Measurements from ENCODE around the gene VIM.
"Not testable (repeated sequence)": the region's sequence is repeated elsewhere in the genome, so short reads cannot be mapped to it uniquely, and the experiment has no call there.

VIM gene

DNA sequence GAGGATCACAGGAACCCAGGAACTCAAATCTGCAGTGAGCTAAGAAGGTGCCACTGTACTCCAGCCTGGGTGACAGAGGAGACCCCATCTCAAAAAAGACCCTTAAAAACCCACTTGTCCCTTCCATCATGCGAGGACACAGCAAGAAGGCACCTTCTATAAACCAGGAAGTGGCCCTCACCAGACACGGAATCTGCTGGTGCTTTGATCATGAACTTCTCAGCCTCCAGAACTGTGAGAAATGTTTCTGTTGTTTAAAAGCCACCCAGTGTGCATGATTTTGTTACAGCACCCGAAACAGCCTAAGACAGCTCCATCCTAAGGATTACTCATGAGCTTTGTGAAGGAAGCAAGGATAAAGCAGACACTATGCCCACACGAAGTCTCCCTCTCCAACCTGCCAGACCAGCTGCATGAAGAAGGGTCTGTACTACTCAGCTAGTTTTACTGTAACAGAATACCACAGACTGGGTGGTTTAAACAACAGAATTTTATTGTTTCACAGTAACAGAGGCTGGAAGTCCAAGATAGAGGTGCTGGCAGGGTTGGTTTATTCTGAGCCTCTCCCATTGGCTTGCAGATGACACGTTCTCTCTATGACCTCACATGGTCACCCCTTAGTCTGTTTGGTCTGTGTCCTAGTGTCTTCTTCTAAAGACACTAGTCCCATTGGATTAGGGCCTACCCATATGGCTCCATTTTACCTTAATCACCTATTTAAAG lies 13.7 kb downstream of the VIM start:
- Histone ChIP-seq H3K9ac (ENCODE audit: low read depth, low read length) (no peak overlapping the region), H3K9me3 (ENCODE audit: insufficient read depth, low read depth, low read length) (peaks cover 8% of the 10 kb centered on the region; the same call in 1 of the 2 replicates), H3K36me3 (ENCODE audit: insufficient read depth, low read length) (peaks cover 12% of the 10 kb centered on the region), H3K4me3 (ENCODE audit: low read length) (no peak overlapping the region), H3K4me1 (ENCODE audit: insufficient read depth, low read length) (no peaks in the 10 kb centered on the region), H3K27me3 (ENCODE audit: insufficient read depth, low read length) (no peaks in the 10 kb centered on the region), H3K27ac (ENCODE audit: low read depth, low read length) (no peak overlapping the region)
- 95% methylated on average over 5 of the region's 5 CpGs for WGBS

DNA sequence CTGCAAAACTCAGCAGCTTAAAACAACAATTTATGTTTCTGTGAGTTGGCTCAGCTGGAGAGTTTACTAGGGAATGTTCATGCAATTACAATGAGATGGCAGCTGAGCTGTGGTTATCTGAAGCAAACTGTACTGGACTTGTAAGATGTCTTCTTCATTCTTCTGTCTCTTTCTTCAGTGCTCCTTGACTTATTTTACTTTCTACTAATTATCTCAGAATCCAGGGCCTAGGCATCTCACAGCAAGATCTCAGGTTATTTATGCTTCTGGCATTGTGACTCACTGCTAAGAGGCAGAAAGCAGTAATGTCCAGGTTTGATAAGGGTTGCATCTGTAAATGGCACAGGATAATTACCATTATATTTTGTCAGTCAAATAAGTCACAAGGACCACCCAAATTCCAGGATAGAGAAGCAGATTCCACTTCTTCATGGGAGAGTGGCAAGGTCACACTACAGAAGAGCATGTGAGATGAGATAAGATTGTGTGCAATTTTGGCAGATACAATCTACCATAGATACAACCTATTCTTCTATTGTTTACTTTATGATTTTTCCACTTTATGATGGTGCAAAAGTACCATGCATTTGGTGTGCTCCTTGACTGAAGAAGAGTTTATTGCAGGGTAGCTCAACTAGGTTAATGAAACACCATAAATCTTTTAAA lies 16.8 kb downstream of the VIM start:
- no peaks in the 10 kb centered on the region for H3K4me1 ChIP-seq (ENCODE audit: insufficient read depth, low read length)
- no peaks in the 10 kb centered on the region for H3K36me3 ChIP-seq (ENCODE audit: insufficient read depth, low read length)
- H3K27me3 ChIP-seq (ENCODE audit: insufficient read depth, low read length) = no peaks in the 10 kb centered on the region
- H3K27ac ChIP-seq (ENCODE audit: low read depth, low read length) = no peak overlapping the region
- H3K9me3 ChIP-seq (ENCODE audit: insufficient read depth, low read depth, low read length) = peaks cover 20% of the 10 kb centered on the region
- no peak overlapping the region for H3K4me3 ChIP-seq (ENCODE audit: low read length)
- H3K9ac ChIP-seq (ENCODE audit: low read depth, low read length) = no peak overlapping the region

GRCh38 chr10:17247210-17247609 lies 19.2 kb downstream of the VIM start:
- Histone ChIP-seq H3K4me1 (ENCODE audit: insufficient read depth, low read length) (no peaks in the 10 kb centered on the region), H3K27me3 (ENCODE audit: insufficient read depth, low read length) (no peaks in the 10 kb centered on the region), H3K36me3 (ENCODE audit: insufficient read depth, low read length) (no peaks in the 10 kb centered on the region), H3K9ac (ENCODE audit: low read depth, low read length) (no peak overlapping the region), H3K4me3 (ENCODE audit: low read length) (no peak overlapping the region), H3K27ac (ENCODE audit: low read depth, low read length) (no peak overlapping the region), H3K9me3 (ENCODE audit: insufficient read depth, low read depth, low read length) (peaks cover 18% of the 10 kb centered on the region)
- 92% methylated on average over 1 of the region's 1 CpG for WGBS

DNA sequence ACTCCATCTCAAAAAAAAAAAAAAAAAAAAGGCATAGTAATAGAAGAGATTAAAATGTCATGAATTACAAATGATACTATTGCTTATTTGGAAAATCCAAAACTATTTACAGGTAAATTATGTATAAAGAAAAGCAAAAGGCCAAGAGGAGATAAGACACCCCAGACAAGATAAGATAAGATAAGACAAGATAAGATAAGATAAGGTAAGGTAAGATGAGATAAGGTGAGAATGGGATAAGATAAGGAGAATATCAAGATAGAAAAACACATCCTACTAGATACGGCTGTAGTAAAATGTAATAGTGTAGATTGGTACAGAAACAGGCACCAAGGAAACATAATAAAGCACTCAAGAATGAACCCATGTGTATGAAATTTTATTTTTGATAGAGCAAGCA lies 20.9 kb downstream of the VIM start:
- Histone ChIP-seq H3K4me1 (ENCODE audit: insufficient read depth, low read length) (no peaks in the 10 kb centered on the region), H3K27me3 (ENCODE audit: insufficient read depth, low read length) (no peaks in the 10 kb centered on the region), H3K9ac (ENCODE audit: low read depth, low read length) (no peak overlapping the region), H3K36me3 (ENCODE audit: insufficient read depth, low read length) (no peaks in the 10 kb centered on the region), H3K4me3 (ENCODE audit: low read length) (no peak overlapping the region), H3K9me3 (ENCODE audit: insufficient read depth, low read depth, low read length) (peaks cover 18% of the 10 kb centered on the region), H3K27ac (ENCODE audit: low read depth, low read length) (no peak overlapping the region)
- 100% methylated on average over 1 of the region's 1 CpG for WGBS

GRCh38 chr10:17249820-17250219 lies 21.8 kb downstream of the VIM start:
- WGBS = 76% methylated on average over 1 of the region's 4 CpGs
- no peaks in the 10 kb centered on the region for H3K36me3 ChIP-seq (ENCODE audit: insufficient read depth, low read length)
- peaks cover 18% of the 10 kb centered on the region for H3K9me3 ChIP-seq (ENCODE audit: insufficient read depth, low read depth, low read length)
- no peak overlapping the region for H3K27ac ChIP-seq (ENCODE audit: low read depth, low read length)
- H3K27me3 ChIP-seq (ENCODE audit: insufficient read depth, low read length) = no peaks in the 10 kb centered on the region
- H3K9ac ChIP-seq (ENCODE audit: low read depth, low read length) = no peak overlapping the region
- H3K4me3 ChIP-seq (ENCODE audit: low read length) = no peak overlapping the region
- H3K4me1 ChIP-seq (ENCODE audit: insufficient read depth, low read length) = no peaks in the 10 kb centered on the region

DNA sequence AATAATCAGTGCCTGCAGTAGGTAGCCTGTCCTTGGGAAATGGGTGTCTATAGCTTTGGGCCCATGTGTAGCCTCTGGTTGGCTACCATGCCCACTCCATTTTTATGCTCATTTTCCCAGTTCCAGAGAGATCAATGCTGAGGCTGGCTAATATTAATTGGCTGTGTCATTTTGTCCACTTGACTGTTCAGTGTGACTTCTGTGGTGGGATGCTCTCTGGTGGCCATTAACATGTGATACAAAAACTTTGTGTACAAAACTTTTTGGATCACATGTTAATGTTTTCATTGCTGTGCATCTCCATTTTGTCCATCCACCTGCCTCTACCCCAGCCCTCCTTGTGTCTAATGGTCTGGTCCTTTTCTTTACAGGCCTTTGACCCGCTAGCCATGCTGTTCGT lies 22.7 kb downstream of the VIM start:
- Histone ChIP-seq H3K27me3 (ENCODE audit: insufficient read depth, low read length) (no peaks in the 10 kb centered on the region), H3K9me3 (ENCODE audit: insufficient read depth, low read depth, low read length) (peaks cover 18% of the 10 kb centered on the region)
- WGBS = 96% methylated on average over 2 of the region's 2 CpGs

DNA sequence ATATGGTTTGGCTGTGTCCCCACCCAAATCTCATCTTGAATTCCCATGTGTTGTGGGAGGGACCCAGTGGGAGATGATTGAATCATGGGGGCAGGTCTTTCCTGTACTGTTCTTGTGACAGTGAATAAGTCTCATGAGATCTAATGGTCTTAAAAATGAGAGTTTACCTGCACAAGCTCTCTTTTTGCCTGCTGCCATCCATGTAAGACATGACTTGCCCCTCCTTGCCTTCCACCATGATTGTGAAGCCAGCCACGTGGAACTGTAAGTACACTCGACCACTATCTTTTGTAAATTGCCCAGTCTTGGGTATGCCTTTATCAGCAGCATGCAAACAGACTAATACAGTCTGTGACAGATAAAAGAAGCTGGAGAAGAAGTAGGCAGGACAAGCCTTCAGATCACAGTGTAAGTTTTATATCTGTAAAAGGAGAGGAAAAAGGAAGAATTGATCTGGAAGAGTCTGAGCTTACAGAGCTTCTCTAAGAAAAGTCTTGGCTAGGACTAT lies 26.6 kb downstream of the VIM start:
- WGBS = 91% methylated on average over 2 of the region's 2 CpGs
- H3K27ac ChIP-seq (ENCODE audit: low read depth, low read length); H3K36me3 ChIP-seq (ENCODE audit: insufficient read depth, low read length); H3K9me3 ChIP-seq (ENCODE audit: insufficient read depth, low read depth, low read length); H3K9ac ChIP-seq (ENCODE audit: low read depth, low read length); H3K27me3 ChIP-seq (ENCODE audit: insufficient read depth, low read length); H3K4me3 ChIP-seq (ENCODE audit: low read length); H3K4me1 ChIP-seq (ENCODE audit: insufficient read depth, low read length): not testable (repeated sequence)

More for the DNA sequence above, 22.7 kb downstream of the VIM start:
- H3K9ac ChIP-seq (ENCODE audit: low read depth, low read length) = no peak overlapping the region
- no peak overlapping the region for H3K27ac ChIP-seq (ENCODE audit: low read depth, low read length)
- no peaks in the 10 kb centered on the region for H3K36me3 ChIP-seq (ENCODE audit: insufficient read depth, low read length)
- H3K4me1 ChIP-seq (ENCODE audit: insufficient read depth, low read length) = no peaks in the 10 kb centered on the region
- H3K4me3 ChIP-seq (ENCODE audit: low read length) = no peak overlapping the region

DNA sequence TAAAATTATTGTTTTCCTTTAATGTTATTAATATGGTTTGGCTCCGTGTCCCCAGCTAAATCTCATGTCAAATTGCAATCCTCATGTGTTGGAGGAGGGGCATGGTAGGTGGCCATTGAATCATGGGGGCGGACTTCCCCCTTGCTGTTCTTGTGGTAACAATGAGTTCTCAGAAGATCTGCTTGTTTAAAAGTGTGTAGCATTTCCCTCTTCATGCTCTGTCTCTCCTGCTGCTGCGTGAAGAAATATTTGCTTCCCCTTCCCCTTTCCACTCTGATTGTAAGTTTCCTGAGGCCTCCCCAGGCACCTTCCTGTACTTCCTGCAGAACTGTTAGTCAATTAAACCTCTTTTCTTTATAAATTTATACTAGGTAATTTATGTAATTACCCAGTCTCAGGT lies 27.5 kb downstream of the VIM start:
- Histone ChIP-seq H3K36me3 (ENCODE audit: insufficient read depth, low read length) (no peaks in the 10 kb centered on the region), H3K9me3 (ENCODE audit: insufficient read depth, low read depth, low read length) (peaks cover 1% of the 10 kb centered on the region; the same call in 1 of the 2 replicates), H3K4me1 (ENCODE audit: insufficient read depth, low read length) (no peaks in the 10 kb centered on the region), H3K27ac (ENCODE audit: low read depth, low read length) (no peak overlapping the region), H3K9ac (ENCODE audit: low read depth, low read length) (no peak overlapping the region), H3K27me3 (ENCODE audit: insufficient read depth, low read length) (no peaks in the 10 kb centered on the region), H3K4me3 (ENCODE audit: low read length) (no peak overlapping the region)
- 62% methylated on average over 3 of the region's 3 CpGs for WGBS

DNA sequence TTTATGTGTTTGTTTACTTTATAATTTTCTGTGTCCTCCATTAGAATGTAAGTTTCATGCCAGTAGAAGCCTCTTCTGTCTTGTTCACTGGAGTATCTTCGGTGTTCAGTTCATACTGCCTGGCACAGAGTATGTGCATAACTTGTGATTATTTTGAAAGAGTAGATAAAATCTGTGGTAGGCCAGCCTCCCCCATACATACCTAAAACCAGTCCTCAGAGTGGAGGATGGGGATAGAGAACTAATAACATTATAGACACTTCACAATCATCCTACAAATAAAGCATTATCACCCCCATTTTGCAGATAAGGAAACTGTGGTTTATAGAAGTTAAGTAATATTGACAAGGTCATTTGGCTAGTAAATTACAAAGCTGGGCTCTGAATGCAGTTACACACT lies 28.0 kb downstream of the VIM start:
- Histone ChIP-seq H3K27ac (ENCODE audit: low read depth, low read length) (no peak overlapping the region), H3K9me3 (ENCODE audit: insufficient read depth, low read depth, low read length) (peaks cover 6% of the 10 kb centered on the region; the same call in 1 of the 2 replicates), H3K27me3 (ENCODE audit: insufficient read depth, low read length) (no peaks in the 10 kb centered on the region), H3K9ac (ENCODE audit: low read depth, low read length) (no peak overlapping the region), H3K36me3 (ENCODE audit: insufficient read depth, low read length) (no peaks in the 10 kb centered on the region), H3K4me1 (ENCODE audit: insufficient read depth, low read length) (no peaks in the 10 kb centered on the region), H3K4me3 (ENCODE audit: low read length) (no peak overlapping the region)
- 92% methylated on average over 1 of the region's 1 CpG for WGBS

DNA sequence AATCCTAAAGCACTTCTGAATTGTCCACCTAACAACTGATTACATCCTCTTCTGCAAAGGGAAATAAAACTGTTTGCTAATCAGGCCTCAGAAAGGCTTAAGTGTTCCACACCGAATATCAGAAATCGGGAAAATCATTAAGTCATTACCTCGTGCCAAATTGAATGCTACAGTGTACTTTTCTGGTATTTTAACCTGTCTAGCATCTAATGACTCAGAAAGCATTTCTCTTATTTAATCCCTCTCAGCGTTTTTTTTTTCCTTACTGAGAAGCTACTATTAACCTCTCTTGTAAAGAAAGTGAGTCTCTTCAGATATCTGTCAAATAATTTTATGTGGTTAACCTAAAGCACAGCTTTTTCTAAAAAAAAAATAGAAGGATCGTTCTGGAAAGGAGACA lies 28.6 kb downstream of the VIM start:
- Histone ChIP-seq H3K36me3 (ENCODE audit: insufficient read depth, low read length) (no peaks in the 10 kb centered on the region), H3K4me3 (ENCODE audit: low read length) (no peak overlapping the region), H3K27me3 (ENCODE audit: insufficient read depth, low read length) (no peaks in the 10 kb centered on the region), H3K4me1 (ENCODE audit: insufficient read depth, low read length) (no peaks in the 10 kb centered on the region), H3K9me3 (ENCODE audit: insufficient read depth, low read depth, low read length) (peaks cover 12% of the 10 kb centered on the region), H3K9ac (ENCODE audit: low read depth, low read length) (no peak overlapping the region), H3K27ac (ENCODE audit: low read depth, low read length) (no peak overlapping the region)
- 91% methylated on average over 5 of the region's 5 CpGs for WGBS

GRCh38 chr10:17257466-17258321 lies 29.7 kb downstream of the VIM start:
- Histone ChIP-seq H3K4me3 (ENCODE audit: low read length) (0 out of 2 replicates have a peak overlapping the region, but pooled peaks have one; percentile 17), H3K27ac (ENCODE audit: low read depth, low read length) (no peak overlapping the region)

More at GRCh38 chr10:17257466-17258321, 29.7 kb downstream of the VIM start:
- H3K9ac ChIP-seq (ENCODE audit: low read depth, low read length) = peak overlapping the region; percentile 43; the same call in 1 of the 2 replicates
- peaks cover 23% of the 10 kb centered on the region for H3K9me3 ChIP-seq (ENCODE audit: insufficient read depth, low read depth, low read length)
- H3K4me1 ChIP-seq (ENCODE audit: insufficient read depth, low read length) = no peaks in the 10 kb centered on the region
- H3K36me3 ChIP-seq (ENCODE audit: insufficient read depth, low read length) = no peaks in the 10 kb centered on the region
- no peaks in the 10 kb centered on the region for H3K27me3 ChIP-seq (ENCODE audit: insufficient read depth, low read length)
- 34% methylated on average over 7 of the region's 8 CpGs for WGBS

Data from HUES64 (cell line).